ENCODE results near the gene ATOSB.

The ATOSB gene

DNA sequence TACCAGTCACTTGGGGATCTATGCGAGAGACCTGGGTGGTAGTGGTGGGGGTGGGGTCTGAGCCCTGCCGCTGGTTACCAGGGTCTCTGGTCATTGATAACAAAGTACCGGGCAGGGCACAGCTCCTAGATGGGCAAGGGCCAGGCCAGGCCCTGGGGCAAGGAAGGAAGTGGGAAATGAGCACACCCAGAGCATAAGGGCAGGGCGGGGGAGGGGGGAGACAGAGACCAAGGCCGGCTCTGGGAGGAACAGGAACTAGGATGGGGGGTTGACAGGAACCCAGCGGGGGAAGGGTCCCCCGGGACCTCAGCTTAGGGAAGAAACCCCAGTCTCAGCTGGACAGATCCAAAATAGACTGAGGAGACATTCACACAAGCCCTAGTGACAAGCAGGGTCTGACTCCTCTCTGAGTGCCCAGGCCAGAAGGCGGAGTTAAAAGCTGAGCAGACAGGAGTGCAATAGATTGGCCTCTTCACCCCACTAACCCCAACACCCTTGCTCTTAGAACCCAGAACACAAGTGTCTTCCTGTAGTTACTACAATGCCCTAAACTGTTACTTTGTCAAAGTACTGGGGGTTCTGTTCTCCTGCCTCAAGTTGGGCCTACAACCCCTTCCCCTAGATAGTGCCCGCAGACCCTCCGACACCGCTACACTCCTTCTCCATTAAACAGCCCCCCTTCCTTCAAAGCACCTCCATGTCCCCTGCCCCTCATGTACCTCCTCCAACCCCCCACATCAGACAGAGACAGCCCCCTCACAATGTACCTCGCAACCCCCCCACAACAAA lies 628 bp downstream of the ATOSB start:
- no peaks in the 10 kb centered on the region for H3K36me3 ChIP-seq (ENCODE audit: insufficient read depth)
- no peak for TF ChIP-seq CTCF (conservative IDR thresholded peaks at IDR 0.05; ENCODE audit: low read depth, low read length)
- peak overlapping the region; percentile 96 for H3K4me2 ChIP-seq
- H3K4me3 ChIP-seq (IDR thresholded peaks at IDR 0.05; ENCODE audit: insufficient read depth, low read depth, low read length), result no peak overlapping the region
- peak overlapping the region; percentile 40; the same call in 1 of the 2 replicates for H3K9ac ChIP-seq
- no peaks in the 10 kb centered on the region for H3K27me3 ChIP-seq (ENCODE audit: insufficient read depth, low read depth)
- H2AFZ ChIP-seq (ENCODE audit: low read depth), result peak overlapping the region; percentile 94
- no peaks in the 10 kb centered on the region for H4K20me1 ChIP-seq (ENCODE audit: insufficient read depth)
- H3K4me1 ChIP-seq (ENCODE audit: low read depth, poor library complexity, severe bottlenecking), result peaks cover 45% of the 10 kb centered on the region
- no peaks in the 10 kb centered on the region for H3K79me2 ChIP-seq (ENCODE audit: insufficient read depth, low read depth)
- peak overlapping the region; percentile 44 for H3K27ac ChIP-seq

DNA sequence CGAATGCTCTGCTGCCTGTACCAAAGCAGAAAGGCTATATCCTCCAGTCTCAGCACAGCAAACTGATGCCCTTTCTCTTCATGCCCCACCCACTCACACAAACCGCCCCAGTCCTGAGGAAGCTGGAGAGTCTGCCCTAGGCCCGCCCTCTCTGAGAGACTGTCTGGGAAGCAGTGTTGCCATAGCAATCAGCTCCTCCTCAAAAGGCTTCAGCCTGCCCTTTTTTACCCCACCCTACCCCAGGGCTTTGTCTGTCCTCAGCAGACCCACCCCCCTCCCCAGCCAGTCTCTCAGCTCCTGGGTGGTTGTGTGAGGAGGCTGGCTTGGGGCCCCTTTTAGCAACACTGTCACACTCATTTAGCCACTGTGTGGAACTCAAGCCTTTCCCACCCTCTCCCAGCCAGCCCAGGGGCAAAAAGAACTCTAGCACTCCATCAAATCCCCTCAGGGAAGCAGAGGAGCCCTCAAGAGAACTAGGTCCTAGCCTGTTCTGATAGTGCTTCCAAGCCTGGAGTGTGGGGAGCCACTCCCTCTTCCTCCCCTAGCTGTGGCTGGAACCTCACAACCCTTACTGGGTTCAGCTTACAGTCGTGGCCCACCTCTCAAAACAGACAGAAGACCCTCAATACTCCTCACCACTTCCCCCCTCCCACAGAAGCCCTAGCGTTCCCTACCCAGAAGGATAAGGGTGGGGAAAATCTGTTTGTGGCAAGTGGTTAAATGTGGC lies 1.4 kb downstream of the ATOSB start:
- Histone ChIP-seq H3K27ac (peak overlapping the region; percentile 44), H3K4me3 (IDR thresholded peaks at IDR 0.05; ENCODE audit: insufficient read depth, low read depth, low read length) (no peak overlapping the region), H2AFZ (ENCODE audit: low read depth) (peak overlapping the region; percentile 94), H3K36me3 (ENCODE audit: insufficient read depth) (no peaks in the 10 kb centered on the region), H3K4me2 (peak overlapping the region; percentile 96), H3K27me3 (ENCODE audit: insufficient read depth, low read depth) (no peaks in the 10 kb centered on the region), H4K20me1 (ENCODE audit: insufficient read depth) (no peaks in the 10 kb centered on the region), H3K4me1 (ENCODE audit: low read depth, poor library complexity, severe bottlenecking) (peaks cover 45% of the 10 kb centered on the region), H3K79me2 (ENCODE audit: insufficient read depth, low read depth) (no peaks in the 10 kb centered on the region), H3K9ac (peak overlapping the region; percentile 40; the same call in 1 of the 2 replicates)
- TF ChIP-seq CTCF (conservative IDR thresholded peaks at IDR 0.05; ENCODE audit: low read depth, low read length), result no peak

- Histone ChIP-seq H3K27ac (no peak overlapping the region), H3K79me2 (ENCODE audit: insufficient read depth, low read depth) (no peaks in the 10 kb centered on the region)
Observed at GRCh38 chr9:35112257-35113020, 3.2 kb downstream of the ATOSB start.

More at GRCh38 chr9:35112257-35113020, 3.2 kb downstream of the ATOSB start:
- TF ChIP-seq CTCF (conservative IDR thresholded peaks at IDR 0.05; ENCODE audit: low read depth, low read length), result no peak
- no peaks in the 10 kb centered on the region for H3K36me3 ChIP-seq (ENCODE audit: insufficient read depth)
- H3K9ac ChIP-seq, result no peak overlapping the region
- peak overlapping the region; percentile 33; the same call in 1 of the 2 replicates for H3K4me2 ChIP-seq
- peaks cover 45% of the 10 kb centered on the region for H3K4me1 ChIP-seq (ENCODE audit: low read depth, poor library complexity, severe bottlenecking)
- no peaks in the 10 kb centered on the region for H4K20me1 ChIP-seq (ENCODE audit: insufficient read depth)
- no peak overlapping the region for H3K4me3 ChIP-seq (IDR thresholded peaks at IDR 0.05; ENCODE audit: insufficient read depth, low read depth, low read length)
- H3K27me3 ChIP-seq (ENCODE audit: insufficient read depth, low read depth), result no peaks in the 10 kb centered on the region
- H2AFZ ChIP-seq (ENCODE audit: low read depth), result peak overlapping the region; percentile 9; the same call in 1 of the 2 replicates
